Esophagus muscularis mucosa (tissue), 4 donors: Measurements from ENCODE around the gene ZNF112. TPM values are rescaled to one million over a fixed set of nuclear protein-coding genes. Genes with fewer than 3 reads are reported as not detected.
A peak's percentile ranks its signal among the peaks of the same experiment; 100 is the strongest.

Experiments used
- DNase-seq: peaks from one replicate; pipeline ENCODE4 v3.0.0-alpha.2; 2017; ENCODE audit errors: extremely low spot score
- H3K27ac ChIP-seq, 4 donors: fragments of 200-600 bp; sonication (generic); replicated peaks in 1 of 4; 1 replicate in 3 of 4; 2 replicates in 1 of 4; pipeline ENCODE4 v1.5.1; 2016 to 2019; ENCODE audit warnings: mild to moderate bottlenecking in 1 of 4
- H3K27me3 ChIP-seq, 4 donors: fragments of 200-600 bp; sonication (generic); one replicate each; pipeline versions ENCODE4 v1.5.1 to v1.6.0; 2016 to 2019
- H3K36me3 ChIP-seq, 4 donors: fragments of 200-600 bp; sonication (generic); one replicate each; pipeline ENCODE4 v1.5.1; 2016 to 2019
- H3K4me1 ChIP-seq, 4 donors: fragments of 200-600 bp; sonication (generic); one replicate each; pipeline ENCODE4 v1.5.1; 2016 to 2019
- H3K4me3 ChIP-seq, 4 donors: fragments of 200-600 bp; sonication (generic); 1 replicate in 2 of 4; 2 replicates in 2 of 4; pipeline ENCODE4 v1.5.1; 2016 to 2019; ENCODE audit warnings: mild to moderate bottlenecking in 4 of 4, moderate library complexity in 1 of 4
- H3K9me3 ChIP-seq, 4 donors: fragments of 200-600 bp; sonication (generic); 1 replicate in 3 of 4; 2 replicates in 1 of 4; pipeline ENCODE4 v1.5.1; 2016 to 2019
- CTCF ChIP-seq, 3 experiments: fragments of 200-600 bp in 2 of 3; fragments of 450-650 bp in 1 of 3; sonication (generic) in 2 of 3; IDR thresholded peaks; one replicate each; pipeline ENCODE4 v1.5.1; 2017 to 2019; ENCODE audit warnings: antibody characterized with exemption in 3 of 3, mild to moderate bottlenecking in 2 of 3, moderate library complexity in 1 of 3
- EP300 ChIP-seq: sonication (generic); formaldehyde crosslinking; IDR thresholded peaks from one replicate; pipeline ENCODE4 v1.6.1; 2017; ENCODE audit warnings: antibody characterized with exemption
- POLR2A ChIP-seq: fragments of 450-650 bp; IDR thresholded peaks from one replicate; pipeline ENCODE4 v1.6.1; 2017; ENCODE audit warnings: antibody characterized with exemption, moderate library complexity, mild to moderate bottlenecking, low read depth
- POLR2AphosphoS5 ChIP-seq, 2 donors: sonication (generic); formaldehyde crosslinking; IDR thresholded peaks; one replicate each; pipeline ENCODE4 v1.6.1; 2017; ENCODE audit warnings: antibody characterized with exemption in 2 of 2
- WGBS: methylation state at CpG from one replicate; pipeline ENCODE4 v1.1.5; 2018; 5-methylcytosine and 5-hydroxymethylcytosine counted together
- intact Hi-C: fragments of 100-400 bp; cut with DNase I; formaldehyde crosslinking; loops from one replicate; pipeline ENCODE4 v1.15.1; 2023
- total RNA-seq, 4 donors: library from RNA; depleted of rRNA; stranded (reverse); fragments of >200 nt; gene quantifications; one replicate each; pipeline versions ENCODE4 v1.1.0 to v1.2.1, GENCODE V29; 2016

Gene ZNF112
- total RNA-seq, 4 donors from 2014 or later, result 2.7 to 6.6 (median 4.2) TPM

GRCh38 chr19:44305457-44305856, 51.0 kb downstream of the ZNF112 start:
- peaks cover 5 to 14% (median 11%) of the 10 kb centered on the region in 4 donors for H3K4me1 ChIP-seq
- H3K36me3 ChIP-seq, result peaks cover 9 to 20% (median 15%) of the 10 kb centered on the region in 4 donors
- DNase-seq, result no peak
- TF ChIP-seq POLR2AphosphoS5 (IDR thresholded peaks at IDR 0.05), result no peak
- TF ChIP-seq POLR2A, result no peak
- TF ChIP-seq CTCF (IDR thresholded peaks at IDR 0.05), result no peak
- no peak for TF ChIP-seq EP300
- no peaks in the 10 kb centered on the region for H3K27me3 ChIP-seq
- WGBS, result 93% methylated on average over 4 of the region's 4 CpGs
- intact Hi-C loops, result loop anchor here (10.0 kb wide), 2 partner anchors 141 to 301 kb away; partner anchors contain the start of genes ZNF226 and ZNF230
- H3K4me3 ChIP-seq, result peak overlapping the region; percentile 67 to 84 (median 78)
- peaks cover 0 to 43% (median 20%) of the 10 kb centered on the region in 4 donors for H3K9me3 ChIP-seq
- H3K27ac ChIP-seq, result no peak overlapping the region

- TF ChIP-seq EP300, result no peak
- peak; percentile 80 to 94 for TF ChIP-seq POLR2AphosphoS5 (IDR thresholded peaks at IDR 0.05)
- TF ChIP-seq CTCF (IDR thresholded peaks at IDR 0.05), result peak in 1 of 3 experiments; percentile 6
- no peak for TF ChIP-seq POLR2A
- Histone ChIP-seq H3K27ac (peak within 1 kb of the TSS; percentile 78 to 82 (median 80)), H3K27me3 (no peaks in the 10 kb centered on the region), H3K36me3 (peaks cover 11 to 27% (median 22%) of the 10 kb centered on the region in 4 donors), H3K9me3 (peaks cover 0 to 36% (median 18%) of the 10 kb centered on the region in 4 donors), H3K4me3 (peak within 1 kb of the TSS; percentile 67 to 84 (median 78)), H3K4me1 (peaks cover 5 to 14% (median 11%) of the 10 kb centered on the region in 4 donors)
- WGBS, result under 1% methylated on average over 17 of the region's 31 CpGs
- intact Hi-C loops, result loop anchor here (5.0 to 10.0 kb wide), 3 partner anchors 92 to 300 kb away; partner anchors contain the start of genes ZNF226, ZNF227 and ZNF230
- DNase-seq, result peak; percentile 95
Observed at GRCh38 chr19:44304659-44305193, 51.8 kb downstream of the ZNF112 start, which contains the start of gene ZNF235. ZNF235 (minus strand) TSS chr19:44305025; CDS start chr19:44303404, 1,621 bp downstream.

GRCh38 chr19:44303976-44304568, 52.4 kb downstream of the ZNF112 start:
- Histone ChIP-seq H3K4me3 (peak overlapping the region; percentile 67 to 84 (median 78)), H3K4me1 (peaks cover 5 to 14% (median 11%) of the 10 kb centered on the region in 4 donors), H3K27ac (peak overlapping the region; percentile 78 to 82 (median 80)), H3K9me3 (peaks cover 0 to 31% (median 17%) of the 10 kb centered on the region in 4 donors), H3K36me3 (peaks cover 17 to 34% (median 29%) of the 10 kb centered on the region in 4 donors), H3K27me3 (no peaks in the 10 kb centered on the region)
- no peak for TF ChIP-seq EP300
- no peak for TF ChIP-seq POLR2AphosphoS5 (IDR thresholded peaks at IDR 0.05)
- no peak for TF ChIP-seq POLR2A
- no peak for TF ChIP-seq CTCF (IDR thresholded peaks at IDR 0.05)
- no peak for DNase-seq
- 2% methylated on average over 11 of the region's 11 CpGs for WGBS
- intact Hi-C loops, result loop anchor here (5.0 to 10.0 kb wide), 3 partner anchors 92 to 299 kb away; partner anchors contain the start of genes ZNF226, ZNF227 and ZNF230

- H3K9me3 ChIP-seq, result peaks cover 0 to 25% (median 14%) of the 10 kb centered on the region in 4 donors
- no peaks in the 10 kb centered on the region for H3K27me3 ChIP-seq
- H3K36me3 ChIP-seq, result peaks cover 25 to 41% (median 36%) of the 10 kb centered on the region in 4 donors
- H3K4me3 ChIP-seq, result peak overlapping the region in 1 of 4 donors; percentile 67
- H3K4me1 ChIP-seq, result peaks cover 5 to 14% (median 11%) of the 10 kb centered on the region in 4 donors
- no peak for DNase-seq
- H3K27ac ChIP-seq, result no peak overlapping the region
- intact Hi-C loops, result loop anchor here (5.0 to 10.0 kb wide), 3 partner anchors 91 to 299 kb away; partner anchors contain the start of genes ZNF226, ZNF227 and ZNF230
- no peak for TF ChIP-seq EP300
- TF ChIP-seq POLR2AphosphoS5 (IDR thresholded peaks at IDR 0.05), result no peak
- no peak for TF ChIP-seq CTCF (IDR thresholded peaks at IDR 0.05)
- TF ChIP-seq POLR2A, result no peak
- WGBS, result 64% methylated on average over 4 of the region's 4 CpGs
Observed at GRCh38 chr19:44303320-44303719, 53.2 kb downstream of the ZNF112 start.
